ENCODE measurements around the gene AKNA. TPM values are rescaled to one million over a fixed set of nuclear protein-coding genes. Genes with fewer than 3 reads are reported as not detected.
A peak's percentile ranks its signal among the peaks of the same experiment; 100 is the strongest.

AKNA gene
- total RNA-seq, 1 donor from 2014 or later, result 11.4 TPM

- H3K4me1 ChIP-seq, result no peaks in the 10 kb centered on the region
- H3K36me3 Mint-ChIP-seq, result peaks cover 28% of the 10 kb centered on the region
- TF ChIP-seq EZH2phosphoT487 (IDR thresholded peaks at IDR 0.05), result no peak
- TF ChIP-seq CTCF (IDR thresholded peaks at IDR 0.05), result no peak
- no peak for TF ChIP-seq EZH2 (IDR thresholded peaks at IDR 0.05)
- H2AFZ ChIP-seq (replicated peaks), result no peak overlapping the region
- H3F3A ChIP-seq (ENCODE audit: low read depth), result no peaks in the 10 kb centered on the region
- H3K79me2 ChIP-seq (ENCODE audit: low read depth), result no peaks in the 10 kb centered on the region
- H3K9ac ChIP-seq, result no peak overlapping the region
- no peaks in the 10 kb centered on the region for H3K36me3 ChIP-seq
- H3K27ac Mint-ChIP-seq, result peak overlapping the region; percentile 63
- peaks cover 8% of the 10 kb centered on the region for H3K27me3 Mint-ChIP-seq (ENCODE audit: insufficient read depth, low read depth)
- no peak overlapping the region for H3K27ac ChIP-seq
- no peak overlapping the region for H3K4me3 ChIP-seq
- H4K20me1 ChIP-seq (ENCODE audit: low read depth), result no peaks in the 10 kb centered on the region
- no peaks in the 10 kb centered on the region for H3K27me3 ChIP-seq
- H3K4me2 ChIP-seq, result no peak overlapping the region
- no peaks in the 10 kb centered on the region for H3K4me1 Mint-ChIP-seq
- no peak for DNase-seq (ENCODE audit: low spot score)
- H3K9me3 ChIP-seq (ENCODE audit: low read depth), result no peaks in the 10 kb centered on the region
- no peaks in the 10 kb centered on the region for H3K9me3 Mint-ChIP-seq
- H3K4me3 Mint-ChIP-seq, result no peak overlapping the region
Measured at GRCh38 chr9:114356792-114357191, 31.0 kb downstream of the AKNA start.

DNA sequence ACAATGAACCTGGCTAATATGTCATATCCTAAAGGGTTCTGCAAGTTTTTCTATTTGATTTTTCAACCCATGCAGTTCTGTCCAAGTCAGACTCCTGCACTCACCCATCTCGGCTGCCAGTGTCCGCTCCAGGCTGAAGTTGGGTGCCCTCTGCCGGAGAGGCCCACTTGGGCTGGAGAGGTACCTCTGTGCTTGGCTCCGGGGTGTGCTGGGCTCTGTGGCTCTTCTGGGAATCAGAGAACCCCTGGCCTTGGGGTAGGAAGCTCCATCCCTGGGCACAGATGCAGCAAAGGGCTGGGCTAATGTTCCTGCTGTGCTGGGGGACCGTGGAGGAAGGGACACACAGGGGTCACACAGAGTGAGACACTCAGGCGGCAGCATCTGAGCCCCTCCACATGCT is 32.0 kb downstream of the AKNA start:
- H3K4me2 ChIP-seq, result no peak overlapping the region
- no peaks in the 10 kb centered on the region for H3K4me1 ChIP-seq
- H4K20me1 ChIP-seq (ENCODE audit: low read depth), result no peaks in the 10 kb centered on the region
- no peak overlapping the region for H3K27ac ChIP-seq
- H3K27me3 ChIP-seq, result no peaks in the 10 kb centered on the region
- no peaks in the 10 kb centered on the region for H3K9me3 ChIP-seq (ENCODE audit: low read depth)
- no peak overlapping the region for H3K9ac ChIP-seq
- DNase-seq (ENCODE audit: low spot score), result no peak
- peaks cover 21% of the 10 kb centered on the region for H3K36me3 Mint-ChIP-seq
- no peaks in the 10 kb centered on the region for H3K4me1 Mint-ChIP-seq
- no peaks in the 10 kb centered on the region for H3K36me3 ChIP-seq
- H2AFZ ChIP-seq (replicated peaks), result no peak overlapping the region
- H3K9me3 Mint-ChIP-seq, result no peaks in the 10 kb centered on the region
- no peak overlapping the region for H3K4me3 ChIP-seq
- no peak overlapping the region for H3K27ac Mint-ChIP-seq
- no peaks in the 10 kb centered on the region for H3K79me2 ChIP-seq (ENCODE audit: low read depth)
- no peak for TF ChIP-seq EZH2phosphoT487 (IDR thresholded peaks at IDR 0.05)
- no peak for TF ChIP-seq EZH2 (IDR thresholded peaks at IDR 0.05)
- TF ChIP-seq CTCF (IDR thresholded peaks at IDR 0.05), result no peak
- H3F3A ChIP-seq (ENCODE audit: low read depth), result no peaks in the 10 kb centered on the region
- H3K27me3 Mint-ChIP-seq (ENCODE audit: insufficient read depth, low read depth), result peaks cover 7% of the 10 kb centered on the region
- no peak overlapping the region for H3K4me3 Mint-ChIP-seq

GRCh38 chr9:114351932-114352331 is 35.9 kb downstream of the AKNA start:
- no peak for TF ChIP-seq EZH2phosphoT487 (IDR thresholded peaks at IDR 0.05)
- no peak for TF ChIP-seq EZH2 (IDR thresholded peaks at IDR 0.05)
- no peak for TF ChIP-seq CTCF (IDR thresholded peaks at IDR 0.05)
- Histone ChIP-seq H4K20me1 (ENCODE audit: low read depth) (no peaks in the 10 kb centered on the region), H3K9me3 (ENCODE audit: low read depth) (no peaks in the 10 kb centered on the region), H3K27ac (no peak overlapping the region), H3K79me2 (ENCODE audit: low read depth) (no peaks in the 10 kb centered on the region), H3K4me3 (no peak overlapping the region), H3K9ac (no peak overlapping the region), H3F3A (ENCODE audit: low read depth) (no peaks in the 10 kb centered on the region), H3K4me2 (no peak overlapping the region), H3K27me3 (no peaks in the 10 kb centered on the region), H2AFZ (replicated peaks) (no peak overlapping the region), H3K4me1 (peaks cover 10% of the 10 kb centered on the region), H3K36me3 (no peaks in the 10 kb centered on the region)
- Mint-ChIP-seq H3K4me1 (peaks cover 22% of the 10 kb centered on the region), H3K27me3 (ENCODE audit: insufficient read depth, low read depth) (peaks cover 4% of the 10 kb centered on the region), H3K4me3 (no peak overlapping the region), H3K9me3 (no peaks in the 10 kb centered on the region), H3K36me3 (peaks cover 15% of the 10 kb centered on the region), H3K27ac (no peak overlapping the region)
- DNase-seq (ENCODE audit: low spot score), result no peak
